Measurements from ENCODE around the gene ZC3H12A.

DNA sequence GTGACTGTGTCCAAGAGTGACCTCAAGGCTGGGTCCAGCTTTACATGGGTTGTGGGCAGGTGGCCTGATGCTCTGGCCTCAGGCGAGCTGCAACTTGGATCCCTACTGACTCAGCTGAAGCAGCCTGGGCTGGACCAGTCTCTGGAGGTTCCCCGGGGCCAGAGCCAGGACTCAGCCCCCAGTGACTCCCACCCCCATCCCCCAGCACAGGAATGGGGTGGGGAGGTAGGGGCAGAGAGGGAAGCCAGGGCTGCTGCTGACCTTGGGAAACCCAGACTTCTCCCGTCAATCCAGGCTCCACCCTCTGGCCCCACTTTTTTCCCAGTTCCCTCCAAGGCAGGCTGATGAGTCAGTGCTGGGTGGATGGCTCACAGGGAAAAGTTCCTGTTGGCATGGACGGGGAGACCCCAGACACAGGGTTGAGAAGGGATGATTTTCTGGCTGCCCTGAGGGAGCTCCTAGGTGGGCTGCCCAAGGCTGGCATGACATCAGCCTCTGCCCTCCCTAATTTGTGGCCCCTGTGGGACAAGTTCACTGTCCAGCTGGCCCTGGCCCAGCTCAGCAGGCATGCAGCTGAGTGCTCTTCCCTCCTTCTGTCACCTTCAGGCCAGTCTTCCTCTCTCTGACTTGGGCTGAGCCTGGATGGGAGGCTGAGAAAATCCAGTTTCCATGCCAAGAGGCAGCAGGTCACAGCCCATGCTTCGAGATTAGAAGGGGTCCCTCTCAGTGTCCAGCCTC is 2.2 kb downstream of the ZC3H12A start:
- TF ChIP-seq, protein P1, sequence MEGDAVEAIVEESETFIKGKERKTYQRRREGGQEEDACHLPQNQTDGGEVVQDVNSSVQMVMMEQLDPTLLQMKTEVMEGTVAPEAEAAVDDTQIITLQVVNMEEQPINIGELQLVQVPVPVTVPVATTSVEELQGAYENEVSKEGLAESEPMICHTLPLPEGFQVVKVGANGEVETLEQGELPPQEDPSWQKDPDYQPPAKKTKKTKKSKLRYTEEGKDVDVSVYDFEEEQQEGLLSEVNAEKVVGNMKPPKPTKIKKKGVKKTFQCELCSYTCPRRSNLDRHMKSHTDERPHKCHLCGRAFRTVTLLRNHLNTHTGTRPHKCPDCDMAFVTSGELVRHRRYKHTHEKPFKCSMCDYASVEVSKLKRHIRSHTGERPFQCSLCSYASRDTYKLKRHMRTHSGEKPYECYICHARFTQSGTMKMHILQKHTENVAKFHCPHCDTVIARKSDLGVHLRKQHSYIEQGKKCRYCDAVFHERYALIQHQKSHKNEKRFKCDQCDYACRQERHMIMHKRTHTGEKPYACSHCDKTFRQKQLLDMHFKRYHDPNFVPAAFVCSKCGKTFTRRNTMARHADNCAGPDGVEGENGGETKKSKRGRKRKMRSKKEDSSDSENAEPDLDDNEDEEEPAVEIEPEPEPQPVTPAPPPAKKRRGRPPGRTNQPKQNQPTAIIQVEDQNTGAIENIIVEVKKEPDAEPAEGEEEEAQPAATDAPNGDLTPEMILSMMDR (IDR thresholded peaks at IDR 0.05) = no peak
- peak in 1 of 2 donors; percentile 8 for TF ChIP-seq POLR2A (IDR thresholded peaks at IDR 0.05)

Measured in vagina (tissue), 2 donors.